ENCODE data around the gene ZNF335.
"Not testable (repeated sequence)": the region's sequence is repeated elsewhere in the genome, so short reads cannot be mapped to it uniquely, and the experiment has no call there.

ZNF335 gene

DNA sequence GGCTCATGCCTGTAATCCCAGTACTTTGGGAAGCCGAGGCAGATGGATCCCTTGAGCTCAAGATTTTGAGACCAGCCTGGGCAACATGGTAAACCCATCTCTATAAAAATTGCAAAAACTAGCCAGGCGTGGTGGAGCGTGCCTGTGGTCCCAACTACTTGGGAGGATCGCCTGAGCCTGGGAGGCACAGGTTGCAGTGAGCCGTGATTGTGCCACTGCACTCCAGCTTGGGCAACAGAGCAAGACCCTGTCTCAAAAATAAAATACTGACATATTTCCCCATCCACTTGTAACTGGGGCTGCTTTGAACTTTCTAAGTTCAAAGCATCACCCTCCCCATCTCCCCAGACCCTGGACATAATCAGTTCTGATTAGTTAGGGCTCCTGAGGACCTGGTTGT is 29.5 kb upstream of the ZNF335 start:
- FAIRE-seq = no peak

GRCh38 chr20:46000262-46000996 is 28.4 kb upstream of the ZNF335 start:
- FAIRE-seq (no peak), DNase-seq (ENCODE audit: insufficient read length, low spot score) (no peak)

More for the DNA sequence above, 29.5 kb upstream of the ZNF335 start:
- no peak for DNase-seq (ENCODE audit: insufficient read length, low spot score)

- FAIRE-seq (no peak), DNase-seq (ENCODE audit: insufficient read length, low spot score) (no peak)
Observed at GRCh38 chr20:45999557-46000261, 27.7 kb upstream of the ZNF335 start.

- DNase-seq (ENCODE audit: insufficient read length, low spot score) = no peak
- peak; percentile 80 for FAIRE-seq
Observed at GRCh38 chr20:45998761-45999160, 26.8 kb upstream of the ZNF335 start.

GRCh38 chr20:45998337-45998736 is 26.3 kb upstream of the ZNF335 start:
- FAIRE-seq = peak; percentile 38
- DNase-seq (ENCODE audit: insufficient read length, low spot score) = no peak

GRCh38 chr20:45997187-45997586 is 25.2 kb upstream of the ZNF335 start:
- no peak for DNase-seq (ENCODE audit: insufficient read length, low spot score)
- no peak for FAIRE-seq

DNA sequence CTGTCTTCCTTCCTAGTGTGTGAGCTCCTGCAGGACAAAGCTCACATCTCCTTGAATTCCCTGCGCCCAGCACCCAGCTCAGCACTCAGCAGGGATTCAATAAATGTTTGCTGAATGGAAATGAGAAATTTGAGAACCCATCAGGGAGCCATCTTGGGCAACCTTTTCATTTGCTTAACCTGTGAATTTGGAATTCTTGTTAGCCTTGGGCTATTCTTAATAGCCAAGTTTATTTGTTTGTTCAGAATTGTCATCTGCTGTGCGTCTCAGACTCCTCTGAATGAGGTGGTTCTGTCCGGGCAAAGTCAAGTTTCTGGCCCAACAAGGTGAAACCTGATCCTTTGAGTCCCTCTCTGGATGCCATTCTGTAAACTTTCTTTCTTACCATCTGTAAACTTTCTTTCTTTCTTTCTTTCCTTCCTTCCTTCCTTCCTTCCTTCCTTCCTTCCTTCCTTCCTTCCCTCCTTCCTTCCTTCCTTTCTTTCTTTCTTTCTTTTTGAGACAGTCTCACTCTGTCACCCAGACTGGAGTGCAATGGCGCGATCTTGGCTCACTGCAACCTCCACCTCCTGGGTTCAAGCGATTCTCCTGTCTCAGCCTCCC is 23.6 kb upstream of the ZNF335 start:
- DNase-seq (ENCODE audit: insufficient read length, low spot score) = not testable (repeated sequence)
- peak; percentile 16 for FAIRE-seq

GRCh38 chr20:45994761-45995493 is 22.9 kb upstream of the ZNF335 start:
- DNase-seq (ENCODE audit: insufficient read length, low spot score) (no peak), FAIRE-seq (peak; percentile 60)

- peak; percentile 100 for FAIRE-seq
- peak; percentile 97 for DNase-seq (ENCODE audit: insufficient read length, low spot score)
Observed at GRCh38 chr20:45993197-45993951, 21.4 kb upstream of the ZNF335 start.

DNA sequence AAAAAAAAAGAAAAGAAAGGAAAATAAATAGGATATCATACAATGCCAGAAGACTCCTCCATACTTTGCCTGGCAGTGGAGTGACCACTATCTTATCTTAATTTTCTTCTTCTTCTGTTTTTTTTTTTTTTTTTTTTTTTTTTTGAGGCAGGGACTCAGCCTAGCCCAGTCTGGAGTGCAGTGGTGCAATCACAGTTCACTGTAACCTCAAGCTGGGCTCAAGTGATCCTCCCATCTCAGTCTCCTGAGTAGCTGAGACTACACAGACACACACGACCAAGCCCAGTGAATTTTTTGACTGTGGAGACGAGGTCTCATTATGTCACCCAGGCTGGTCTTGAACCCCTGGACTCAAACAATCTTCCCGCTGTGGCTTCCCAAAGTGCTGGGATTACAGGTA is 19.6 kb upstream of the ZNF335 start:
- FAIRE-seq (no peak), DNase-seq (ENCODE audit: insufficient read length, low spot score) (no peak)

GRCh38 chr20:45988830-45989229 is 16.8 kb upstream of the ZNF335 start:
- not testable (repeated sequence) for FAIRE-seq

GRCh38 chr20:45987108-45987780 is 15.2 kb upstream of the ZNF335 start:
- DNase-seq (ENCODE audit: insufficient read length, low spot score) (peak; percentile 97), FAIRE-seq (peak; percentile 96)

More at GRCh38 chr20:45988830-45989229, 16.8 kb upstream of the ZNF335 start:
- DNase-seq (ENCODE audit: insufficient read length, low spot score) = not testable (repeated sequence)

- DNase-seq (ENCODE audit: insufficient read length, low spot score) (no peak), FAIRE-seq (peak; percentile 67)
Observed at GRCh38 chr20:45985573-45985972, 13.6 kb upstream of the ZNF335 start.

DNA sequence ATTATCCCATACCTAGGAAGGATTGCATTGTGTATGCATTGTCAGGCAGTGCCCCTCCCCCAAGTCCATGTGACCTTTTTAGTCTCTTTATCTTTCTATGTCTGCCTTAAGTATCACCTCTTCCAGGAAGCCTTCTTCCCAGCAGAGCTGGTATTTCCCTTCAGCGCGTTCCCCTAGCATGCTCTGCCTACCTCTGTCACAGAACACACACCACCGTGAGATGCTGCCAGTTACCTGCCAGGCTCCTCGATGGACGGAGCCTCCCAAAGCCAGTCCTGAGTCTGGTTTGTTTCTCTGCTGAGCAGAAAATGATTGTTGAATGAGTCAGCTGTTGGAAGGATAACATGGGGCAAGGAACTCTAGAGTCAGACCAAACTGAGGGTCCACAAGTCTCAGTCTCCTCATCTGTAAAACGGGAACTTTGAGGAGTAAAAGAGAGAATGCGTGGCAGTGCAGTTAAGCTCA is 11.3 kb upstream of the ZNF335 start:
- FAIRE-seq = peak; percentile 76
- no peak for DNase-seq (ENCODE audit: insufficient read length, low spot score)

DNA sequence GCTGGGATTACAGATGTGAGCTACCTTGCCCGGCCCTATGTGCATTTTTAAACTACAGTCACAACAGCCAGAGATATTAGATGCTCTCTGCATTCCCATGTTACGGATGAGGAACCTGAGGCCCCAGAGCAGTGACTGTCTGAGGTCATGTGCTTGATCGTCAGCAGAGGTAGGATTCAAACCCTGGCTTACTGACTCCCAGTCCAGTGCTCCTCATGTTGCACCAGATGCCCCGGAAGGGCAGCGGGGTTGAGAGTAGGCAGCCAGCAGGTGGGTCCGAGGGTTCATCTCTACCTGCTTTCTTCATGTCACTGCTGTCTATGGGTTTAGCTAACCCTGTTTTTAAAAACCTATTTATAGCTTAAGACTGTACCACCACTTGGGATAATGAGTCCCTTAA is 9.3 kb upstream of the ZNF335 start:
- no peak for DNase-seq (ENCODE audit: insufficient read length, low spot score)
- peak; percentile 67 for FAIRE-seq

DNA sequence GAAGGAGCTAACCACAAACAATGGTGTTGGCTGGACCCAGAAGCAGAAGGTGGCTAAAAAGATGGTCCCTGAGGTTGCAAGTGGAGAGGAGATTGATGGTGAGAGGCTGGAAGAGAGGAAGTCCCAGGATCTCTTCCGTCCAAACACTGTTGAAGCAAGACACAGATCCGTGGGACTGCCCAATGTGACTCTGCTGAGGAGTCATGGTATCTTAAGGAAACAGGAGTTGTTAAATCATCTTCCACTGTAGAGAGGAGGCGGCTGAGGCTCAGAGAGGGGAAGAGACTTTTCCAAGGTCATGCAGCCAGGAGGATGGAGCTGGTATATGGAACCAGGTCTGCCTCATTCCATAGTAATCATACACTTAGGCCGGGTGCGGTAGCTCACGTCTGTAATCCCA is 4.1 kb upstream of the ZNF335 start:
- DNase-seq (ENCODE audit: insufficient read length, low spot score) (no peak), FAIRE-seq (no peak)

DNA sequence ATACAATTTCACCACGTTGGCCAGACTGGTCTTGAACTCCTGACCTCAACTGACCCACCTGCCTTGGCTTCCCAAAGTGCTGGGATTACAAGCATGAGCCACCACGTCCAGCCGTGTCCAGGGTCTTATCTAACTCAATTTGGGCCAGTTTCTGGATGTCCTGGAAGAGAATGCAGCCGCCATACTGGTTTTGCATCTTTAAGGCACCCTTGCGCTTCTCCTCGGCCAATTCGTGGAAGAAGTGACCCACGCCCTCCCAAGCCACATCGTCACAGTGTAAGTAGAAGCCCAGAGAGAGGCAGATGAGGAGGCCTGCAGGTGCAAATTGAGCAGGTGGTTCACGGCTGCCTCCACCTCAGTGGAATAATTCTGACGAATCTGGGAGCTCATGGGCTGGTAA is 3.7 kb upstream of the ZNF335 start:
- FAIRE-seq = no peak
- DNase-seq (ENCODE audit: insufficient read length, low spot score) = no peak

DNA sequence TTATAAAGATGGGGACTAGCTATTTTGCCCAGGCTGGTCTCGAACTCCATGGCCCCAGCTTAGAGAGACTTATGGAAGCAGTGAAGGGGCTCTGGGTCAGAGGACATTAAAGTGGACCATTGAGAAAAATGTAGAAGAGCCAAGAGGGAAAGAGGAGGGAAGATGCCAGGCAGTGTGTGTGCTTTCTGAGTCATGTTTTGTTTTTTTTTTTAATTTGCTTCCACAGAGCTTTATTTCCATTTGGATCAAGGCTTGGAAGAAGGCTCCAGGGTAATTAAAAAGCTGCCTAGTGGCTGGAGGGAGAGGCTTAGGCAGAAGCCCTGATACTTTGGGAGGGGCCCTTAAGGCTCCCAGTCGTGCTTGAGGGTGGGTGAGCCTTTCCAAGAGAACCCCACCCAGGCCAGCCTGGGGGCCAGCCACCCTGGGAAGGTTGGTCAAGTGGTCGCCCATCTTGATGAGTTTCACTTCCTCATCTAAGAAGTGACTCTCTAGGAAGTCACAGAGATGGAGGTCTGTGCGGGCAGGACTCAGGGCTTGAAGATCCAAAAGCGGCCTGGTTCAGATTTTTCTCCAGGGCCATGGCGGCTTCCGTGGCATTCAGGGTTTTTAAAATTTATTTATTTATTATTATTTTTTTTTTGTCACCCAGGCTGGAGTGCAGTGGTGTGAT is 3.0 kb upstream of the ZNF335 start:
- no peak for DNase-seq (ENCODE audit: insufficient read length, low spot score)

More for the DNA sequence above, 3.0 kb upstream of the ZNF335 start:
- no peak for FAIRE-seq
